HCT116 (cell line): ENCODE results near the gene TMEM242. TPM values are rescaled to one million over a fixed set of nuclear protein-coding genes. Genes with fewer than 3 reads are reported as not detected.

Experiments used
- ATAC-seq: fragments of 200-7000 bp; cut with Tn5 transposase; 2 replicates; pipeline ENCODE4 v1.9.1; 2020; ENCODE audit warnings: mild to moderate bottlenecking, moderate library complexity
- BruUV-seq: library from RNA; stranded (reverse); fragments of 400-500 nt; replicated peaks from 2 replicates; lab custom pipeline; 2021; lab: Mats Ljungman, UMichigan
- CTCF ChIA-PET: fragments of 300-600 bp; sonication (Branson Sonifier 250); formaldehyde crosslinking; loops from one replicate; lab custom pipeline; 2021; ENCODE audit warnings: antibody characterized with exemption; lab: Charles Lee
- POLR2A ChIA-PET: fragments of 300-600, 350-600 bp; sonication (Branson Sonifier 250); formaldehyde crosslinking; loops from one replicate; lab custom pipeline; 2021; ENCODE audit warnings: antibody characterized with exemption; lab: Charles Lee
- RAD21 ChIA-PET, 2 experiments: fragments of 300-600 bp; sonication (Branson Sonifier 250); formaldehyde crosslinking; loops; one replicate each; lab custom pipeline; 2023; ENCODE audit warnings: low total read pairs in 2 of 2; ENCODE audit not compliant: uncharacterized antibody in 2 of 2, unreplicated experiment in 2 of 2, low non-redundant PET in 1 of 2; lab: Charles Lee
- DNase-seq: peaks from one replicate; pipeline ENCODE4 v3.0.0-alpha.2; 2010; ENCODE audit warnings: low read depth, low spot score
- H2AFZ ChIP-seq: fragments of 200-600 bp; shearing (Covaris generic), sonication (generic); 2 replicates; pipeline ENCODE4 v1.6.1; 2017; ENCODE audit warnings: low read depth, mixed run types, mixed read lengths, antibody characterized with exemption, low read length; ENCODE audit not compliant: poor library complexity, severe bottlenecking
- H3K27ac ChIP-seq: 2 replicates; pipeline ENCODE4 v1.5.1; 2012; ENCODE audit warnings: low read depth, low read length
- H3K27me3 ChIP-seq: fragments of 200-600 bp; sonication (generic); 2 replicates; pipeline ENCODE4 v1.6.1; 2016; ENCODE audit warnings: mixed run types, low read length, mixed read lengths; ENCODE audit not compliant: insufficient read depth
- H3K36me3 ChIP-seq, 2 experiments: fragments of 200-500 bp in 1 of 2; fragments of 200-600 bp in 1 of 2; sonication (Bioruptor generic) in 1 of 2; sonication (generic) in 1 of 2; 2 replicates each; pipeline versions ENCODE4 v1.5.1 to v1.6.1; 2014 to 2016; ENCODE audit warnings: low read length in 2 of 2, inconsistent platforms in 1 of 2, mixed read lengths in 1 of 2, mixed run types in 1 of 2; ENCODE audit not compliant: insufficient read depth in 2 of 2, control insufficient read depth in 1 of 2
- H3K4me1 ChIP-seq, 2 experiments: fragments of 200-600 bp in 1 of 2; sonication (generic) in 1 of 2; 2 replicates each; pipeline versions ENCODE4 v1.5.1 to v1.6.1; 2012 to 2017; ENCODE audit warnings: low read length in 2 of 2, inconsistent platforms in 1 of 2, mild to moderate bottlenecking in 1 of 2, mixed read lengths in 1 of 2, mixed run types in 1 of 2, moderate library complexity in 1 of 2; ENCODE audit not compliant: insufficient read depth in 2 of 2, control insufficient read depth in 1 of 2
- H3K4me2 ChIP-seq: fragments of 200-600 bp; sonication (generic); 2 replicates; pipeline ENCODE4 v1.6.1; 2017; ENCODE audit warnings: mixed run types, low read length, mixed read lengths
- H3K4me3 ChIP-seq, 2 experiments: fragments of 200-600 bp in 1 of 2; sonication (generic) in 1 of 2; replicated peaks in 1 of 2; 2 replicates each; pipeline ENCODE4 v1.5.1; 2011 to 2016; ENCODE audit warnings: low read length in 2 of 2, control low read depth in 1 of 2, low read depth in 1 of 2, mild to moderate bottlenecking in 1 of 2, mixed read lengths in 1 of 2, mixed run types in 1 of 2
- H3K79me2 ChIP-seq: fragments of 200-600 bp; sonication (generic); 2 replicates; pipeline ENCODE4 v1.6.1; 2017; ENCODE audit warnings: mild to moderate bottlenecking, mixed run types, low read length, moderate library complexity, mixed read lengths; ENCODE audit not compliant: insufficient read depth
- H3K9ac ChIP-seq: fragments of 200-600 bp; sonication (generic); 2 replicates; pipeline ENCODE4 v1.6.1; 2016; ENCODE audit warnings: low read length, mixed read lengths
- H3K9me2 ChIP-seq: fragments of 200-600 bp; sonication (generic), shearing (Covaris generic); 2 replicates; pipeline ENCODE4 v1.6.1; 2017; ENCODE audit warnings: mixed run types, mild to moderate bottlenecking, moderate library complexity; ENCODE audit not compliant: insufficient read depth
- H3K9me3 ChIP-seq, 2 experiments: fragments of 200-500 bp in 1 of 2; fragments of 200-600 bp in 1 of 2; sonication (Bioruptor generic) in 1 of 2; sonication (generic) in 1 of 2; 2 replicates each; pipeline ENCODE4 v1.6.1; 2014 to 2017; ENCODE audit warnings: low read length in 2 of 2, mixed read lengths in 2 of 2, inconsistent platforms in 1 of 2, low read depth in 1 of 2, mild to moderate bottlenecking in 1 of 2, mixed run types in 1 of 2, moderate library complexity in 1 of 2; ENCODE audit not compliant: control insufficient read depth in 1 of 2, insufficient read depth in 1 of 2
- H4K20me1 ChIP-seq: fragments of 200-600 bp; sonication (generic), shearing (Covaris generic); 2 replicates; pipeline ENCODE4 v1.6.1; 2017; ENCODE audit warnings: mixed run types, mild to moderate bottlenecking, moderate library complexity; ENCODE audit not compliant: insufficient read depth
- ATF3 ChIP-seq: IDR thresholded peaks from 2 replicates; pipeline ENCODE4 v1.6.1; 2012
- EGR1 ChIP-seq: IDR thresholded peaks from 2 replicates; pipeline ENCODE4 v1.6.1; 2012; ENCODE audit warnings: low read depth
- ELF1 ChIP-seq: IDR thresholded peaks from 2 replicates; pipeline ENCODE4 v1.6.1; 2012; ENCODE audit warnings: low read depth, borderline replicate concordance
- EZH2phosphoT487 ChIP-seq: fragments of 200-600 bp; IDR thresholded peaks from 2 replicates; pipeline ENCODE4 v1.6.1; 2018; ENCODE audit warnings: antibody characterized with exemption, borderline replicate concordance
- FOSL1 ChIP-seq: IDR thresholded peaks from 2 replicates; pipeline ENCODE4 v1.6.1; 2012; ENCODE audit warnings: low read depth
- JUND ChIP-seq: IDR thresholded peaks from 2 replicates; pipeline ENCODE4 v1.6.1; 2012
- MAX ChIP-seq: IDR thresholded peaks from 2 replicates; pipeline ENCODE4 v1.6.1; 2012
- POLR2A ChIP-seq: IDR thresholded peaks from 2 replicates; pipeline ENCODE4 v1.7.0; 2011; ENCODE audit warnings: borderline replicate concordance; ENCODE audit not compliant: insufficient read depth, insufficient read length; ENCODE audit errors: extremely low read depth
- RAD21 ChIP-seq: IDR thresholded peaks from 2 replicates; pipeline ENCODE4 v1.6.1; 2012; ENCODE audit warnings: low read depth, mild to moderate bottlenecking
- REST ChIP-seq: IDR thresholded peaks from 2 replicates; pipeline ENCODE4 v1.6.1; 2012; ENCODE audit warnings: low read depth
- SRF ChIP-seq: IDR thresholded peaks from 2 replicates; pipeline ENCODE4 v1.6.1; 2012; ENCODE audit warnings: low read depth
- YY1 ChIP-seq: IDR thresholded peaks from 2 replicates; pipeline ENCODE4 v1.6.1; 2011; ENCODE audit warnings: low read length, low read depth, moderate library complexity, mild to moderate bottlenecking; ENCODE audit not compliant: insufficient replicate concordance; ENCODE audit errors: extremely low read depth
- ZBTB33 ChIP-seq: IDR thresholded peaks from 2 replicates; pipeline ENCODE4 v1.6.1; 2011; ENCODE audit warnings: mild to moderate bottlenecking, low read length, moderate library complexity; ENCODE audit not compliant: insufficient replicate concordance; ENCODE audit errors: extremely low read depth
- ZNF274 ChIP-seq: fragments of 200-500 bp; sonication (Bioruptor generic); IDR thresholded peaks from 2 replicates; pipeline ENCODE4 v1.6.1; 2014; ENCODE audit warnings: mild to moderate bottlenecking, low read depth, low read length, inconsistent platforms
- intact Hi-C: fragments of 100-400 bp; cut with micrococcal nuclease; formaldehyde crosslinking; loops from 2 replicates; pipeline ENCODE4 v1.10.0; 2022
- total RNA-seq: library from RNA; stranded (reverse); gene quantifications from one replicate; pipeline ENCODE4 v1.2.1, GENCODE V29; 2021; ENCODE audit not compliant: unreplicated experiment

Gene TMEM242
- total RNA-seq, 1 experiment from 2014 or later, result 11.6 TPM

DNA sequence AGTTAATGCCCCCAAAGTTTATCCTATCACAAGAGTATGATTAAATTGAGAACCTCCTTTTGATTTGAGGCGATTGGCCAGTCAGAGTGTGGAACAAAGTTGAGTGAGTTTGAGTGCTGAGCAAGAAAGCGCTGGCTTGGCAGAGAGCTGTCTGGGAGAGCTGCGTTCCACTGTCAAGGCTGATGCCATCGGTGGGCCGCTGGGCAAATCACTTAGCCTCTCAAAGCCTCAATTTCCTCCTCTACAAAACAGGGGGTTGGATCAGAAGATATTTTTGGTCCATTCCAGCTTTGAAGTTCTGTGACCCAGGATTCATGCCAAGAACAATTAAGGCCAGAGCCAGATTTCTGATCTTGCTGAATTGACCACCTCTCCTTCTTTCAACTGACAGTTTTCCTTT lies 60.2 kb downstream of the TMEM242 start:
- Histone ChIP-seq H3K9me2 (no peaks in the 10 kb centered on the region), H3K27me3 (peaks cover 9% of the 10 kb centered on the region; the same call in 1 of the 2 replicates)

GRCh38 chr6:157261606-157262005 lies 61.7 kb downstream of the TMEM242 start:
- BruUV-seq, result no TSS peak
- ChIA-PET CTCF (no interaction called here), RAD21 (no interaction called here), POLR2A (no interaction called here)
- ATAC-seq, result no peak
- peaks cover 12% of the 10 kb centered on the region; the same call in 1 of the 2 replicates for H3K27me3 ChIP-seq
- H3K4me1 ChIP-seq, result no peaks in the 10 kb centered on the region
- H3K27ac ChIP-seq, result no peak overlapping the region
- H3K36me3 ChIP-seq, result no peaks in the 10 kb centered on the region
- no peaks in the 10 kb centered on the region for H4K20me1 ChIP-seq
- H3K9ac ChIP-seq, result no peak overlapping the region
- H2AFZ ChIP-seq, result no peak overlapping the region
- H3K9me2 ChIP-seq, result no peaks in the 10 kb centered on the region
- no peak for DNase-seq
- no peak overlapping the region for H3K4me3 ChIP-seq
- H3K9me3 ChIP-seq, result no peaks in the 10 kb centered on the region
- intact Hi-C loops, result no loop called here
- no peak overlapping the region for H3K4me2 ChIP-seq
- H3K79me2 ChIP-seq, result no peaks in the 10 kb centered on the region
- no peak for TF ChIP-seq RAD21
- no peak for TF ChIP-seq JUND
- TF ChIP-seq ELF1, result no peak
- no peak for TF ChIP-seq REST
- TF ChIP-seq ZNF274, result no peak
- no peak for TF ChIP-seq FOSL1
- no peak for TF ChIP-seq EGR1
- TF ChIP-seq YY1, result no peak
- TF ChIP-seq MAX, result no peak
- no peak for TF ChIP-seq ATF3
- TF ChIP-seq SRF, result no peak
- TF ChIP-seq ZBTB33, result no peak

More for the DNA sequence above, 60.2 kb downstream of the TMEM242 start:
- ATAC-seq (no peak), DNase-seq (no peak)
- Histone ChIP-seq H3K9ac (no peak overlapping the region), H3K4me3 (no peak overlapping the region), H3K27ac (no peak overlapping the region), H2AFZ (no peak overlapping the region), H3K79me2 (no peaks in the 10 kb centered on the region), H3K4me1 (no peaks in the 10 kb centered on the region), H3K9me3 (no peaks in the 10 kb centered on the region), H3K4me2 (no peak overlapping the region), H4K20me1 (no peaks in the 10 kb centered on the region), H3K36me3 (no peaks in the 10 kb centered on the region)
- intact Hi-C loops, result no loop called here
- ChIA-PET POLR2A (no interaction called here), CTCF (no interaction called here), RAD21 (no interaction called here)
- no TSS peak for BruUV-seq
- TF ChIP-seq MAX (no peak), EGR1 (no peak), SRF (no peak), FOSL1 (no peak), EZH2phosphoT487 (no peak), POLR2A (no peak)
